Limb (tissue), 2 donors: ENCODE measurements around the gene JADE1.

Experiments used
- DNase-seq, 2 donors: peaks; one replicate each; pipeline ENCODE4 v3.0.0-alpha.2; 2016; ENCODE audit errors: extremely low spot score in 2 of 2

JADE1 gene

DNA sequence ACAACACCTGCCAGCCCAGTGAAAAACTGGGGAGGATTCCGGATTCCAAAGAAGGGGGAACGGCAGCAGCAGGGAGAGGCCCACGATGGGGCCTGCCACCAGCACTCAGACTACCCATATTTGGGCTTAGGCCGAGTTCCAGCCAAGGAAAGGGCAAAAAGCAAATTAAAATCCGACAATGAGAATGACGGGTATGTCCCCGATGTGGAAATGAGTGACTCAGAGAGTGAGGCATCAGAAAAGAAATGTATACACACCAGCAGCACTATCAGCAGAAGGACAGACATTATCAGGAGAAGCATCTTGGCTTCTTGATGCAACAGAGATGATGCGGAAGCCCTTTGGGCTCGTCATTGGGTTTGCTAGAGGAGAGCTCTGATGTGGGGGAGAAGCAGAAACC is 62.4 kb downstream of the JADE1 start:
- no peak for DNase-seq

DNA sequence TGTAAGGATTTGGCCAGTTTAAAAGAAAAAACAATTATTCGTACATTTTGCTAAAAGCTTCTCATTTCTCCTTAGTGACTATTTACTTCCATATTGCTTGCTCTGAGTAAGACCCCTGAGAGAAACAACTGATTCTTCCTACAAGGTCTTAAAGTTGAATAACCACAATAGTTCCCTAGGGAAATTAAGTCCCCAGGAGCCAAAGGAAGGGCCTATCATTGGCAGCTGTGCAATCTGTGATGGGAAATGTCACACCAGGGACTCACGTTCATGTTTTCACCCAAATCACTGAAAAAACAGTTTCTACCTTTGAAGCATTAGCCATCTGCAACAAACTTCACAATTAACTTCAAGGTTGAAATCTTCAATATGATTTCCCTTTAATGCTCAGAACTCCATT is 66.7 kb downstream of the JADE1 start:
- DNase-seq, result no peak

DNA sequence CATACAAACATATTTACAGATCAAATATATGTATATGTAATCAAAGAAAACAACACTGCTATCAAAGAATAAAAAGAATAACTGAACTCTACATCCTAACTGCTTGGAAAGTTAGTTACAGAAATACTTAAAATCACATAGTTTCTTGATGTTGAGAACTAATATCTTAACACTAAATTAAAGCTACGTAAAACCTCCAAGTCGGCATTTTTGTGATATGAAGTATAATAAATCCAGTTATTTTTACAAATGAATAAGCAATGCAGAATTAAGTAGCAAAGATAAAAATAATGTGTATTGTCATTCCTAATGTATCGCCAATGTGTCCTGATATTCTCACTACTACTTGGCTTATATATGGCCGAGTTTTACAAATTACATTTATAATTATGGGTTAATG is 68.4 kb downstream of the JADE1 start:
- no peak for DNase-seq

DNA sequence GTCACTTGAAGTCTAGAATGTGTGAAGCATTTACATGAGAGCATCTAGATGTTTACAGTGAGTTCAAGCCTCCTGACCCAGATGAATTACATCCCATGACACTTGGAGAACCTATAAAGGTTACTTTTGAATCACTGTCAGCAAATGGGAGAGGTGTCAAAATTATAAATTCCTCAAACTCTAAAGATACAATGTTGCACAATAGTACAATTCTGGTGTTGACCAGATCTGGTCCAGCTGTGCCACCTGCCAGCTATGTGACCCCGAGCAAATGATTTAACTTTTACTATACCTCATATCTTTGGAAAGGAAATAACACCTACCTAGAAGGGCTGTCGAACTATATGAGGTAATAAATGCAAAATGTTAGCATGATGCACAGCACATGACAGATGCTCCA is 69.8 kb downstream of the JADE1 start:
- DNase-seq, result no peak

DNA sequence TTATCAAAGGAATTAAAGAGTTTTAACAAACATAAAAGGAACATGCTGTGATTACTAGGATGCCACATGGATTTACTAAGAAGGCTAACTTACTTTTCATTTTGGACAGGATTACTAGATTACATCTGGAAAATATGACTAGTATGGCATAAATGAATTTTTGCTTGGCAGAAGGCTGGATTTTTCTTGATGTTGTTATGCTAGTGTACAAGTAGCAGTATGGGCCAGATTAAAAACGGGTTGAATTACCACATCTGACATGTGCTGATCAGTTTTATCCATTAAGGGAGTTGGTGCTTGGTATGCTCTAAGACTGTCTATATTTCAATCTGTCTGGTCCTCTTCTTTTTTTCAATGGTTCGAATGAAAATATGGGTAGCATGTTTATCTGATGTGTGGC is 70.5 kb downstream of the JADE1 start:
- no peak for DNase-seq

DNA sequence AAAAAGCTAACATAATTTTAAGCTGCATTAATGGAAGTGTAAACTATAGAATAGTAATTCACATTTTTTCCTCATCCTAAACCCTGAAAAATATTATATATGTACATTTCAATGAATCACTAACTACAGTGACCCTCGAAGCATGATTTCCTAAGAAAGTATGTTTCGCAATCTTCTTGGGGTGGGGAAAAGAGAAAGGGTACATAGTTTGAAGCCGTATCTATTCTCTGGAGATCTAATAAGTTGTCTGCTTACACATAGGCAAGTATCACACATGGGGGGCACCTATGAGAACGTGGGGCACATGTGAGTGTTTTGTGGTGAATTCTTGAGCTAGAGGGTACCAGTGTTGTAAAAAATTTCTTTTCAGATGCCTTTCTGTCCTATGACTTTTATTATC is 71.2 kb downstream of the JADE1 start:
- no peak for DNase-seq

DNA sequence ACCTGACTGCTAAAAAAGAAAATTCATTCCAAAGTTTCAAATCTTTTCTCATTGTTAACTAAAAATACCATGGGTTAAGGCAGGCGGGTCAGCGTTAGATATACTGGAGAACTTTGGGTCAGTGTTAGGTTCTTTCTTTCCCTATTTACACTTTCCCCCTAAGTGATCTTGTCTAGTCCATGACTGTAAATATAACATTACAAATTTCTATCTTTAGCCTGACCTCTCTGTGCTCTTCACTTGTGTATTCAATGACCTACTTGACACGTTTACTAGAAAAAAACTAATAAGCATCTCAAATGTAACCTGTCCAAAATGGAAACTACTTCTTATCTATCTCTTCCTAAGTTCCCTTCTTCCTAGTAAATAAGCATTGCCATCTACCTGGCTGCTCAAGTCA is 95.3 kb downstream of the JADE1 start:
- DNase-seq, result no peak

DNA sequence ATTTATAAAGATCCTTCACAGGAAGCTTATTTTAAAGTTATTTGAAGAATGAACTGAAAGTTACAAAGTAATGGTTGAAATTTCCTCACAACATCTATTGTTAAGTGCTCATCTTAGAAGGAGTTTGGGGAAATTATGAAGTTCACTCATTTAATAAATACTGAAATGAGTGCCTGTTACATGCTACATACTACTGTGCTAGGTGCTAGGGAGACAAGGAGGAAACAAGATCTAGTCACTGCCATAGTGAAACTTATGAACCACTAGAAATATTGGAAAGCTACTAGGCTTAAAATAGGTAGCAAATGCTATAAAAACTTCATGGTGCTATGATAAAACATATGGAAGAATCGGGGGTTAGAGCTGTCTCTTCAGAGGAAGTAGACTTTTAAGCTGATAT is 97.1 kb downstream of the JADE1 start:
- DNase-seq, result no peak

DNA sequence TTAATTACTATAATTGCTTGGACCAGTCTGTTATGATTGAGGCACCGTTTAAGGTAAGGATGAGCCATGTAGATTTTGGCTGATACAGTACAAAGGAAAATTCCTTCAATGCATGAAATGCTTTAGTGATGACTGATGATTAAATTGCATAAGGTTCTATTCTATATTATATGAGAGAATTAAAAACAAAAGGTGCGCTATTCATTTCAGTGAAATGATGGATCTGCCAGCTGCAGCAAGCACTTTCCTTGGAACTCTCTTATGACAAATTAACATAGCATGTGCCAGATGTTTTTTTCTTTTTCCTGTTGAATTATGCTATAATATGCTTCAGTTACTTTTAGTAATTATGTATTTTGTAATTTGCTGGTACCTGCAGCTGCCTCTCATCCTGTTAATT is 98.5 kb downstream of the JADE1 start:
- no peak for DNase-seq

DNA sequence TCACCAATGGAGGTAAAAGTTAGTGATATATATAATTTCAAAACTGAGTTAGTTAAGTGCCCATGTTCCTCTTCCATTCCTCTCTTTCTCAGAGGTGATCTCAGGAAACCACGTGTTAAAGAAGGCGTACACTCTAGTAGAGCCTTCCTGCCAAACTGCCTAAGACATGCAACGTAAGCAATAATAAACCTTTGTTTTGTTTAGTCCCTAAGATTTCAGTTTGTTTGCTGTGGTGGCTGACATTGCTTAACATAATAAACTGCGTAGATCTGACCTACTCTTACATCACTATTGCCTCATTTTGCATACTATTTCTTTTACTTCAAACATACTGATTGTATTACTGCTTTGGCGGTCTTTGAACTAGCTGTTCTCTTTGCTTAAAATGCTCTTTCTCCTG is 99.2 kb downstream of the JADE1 start:
- no peak for DNase-seq

DNA sequence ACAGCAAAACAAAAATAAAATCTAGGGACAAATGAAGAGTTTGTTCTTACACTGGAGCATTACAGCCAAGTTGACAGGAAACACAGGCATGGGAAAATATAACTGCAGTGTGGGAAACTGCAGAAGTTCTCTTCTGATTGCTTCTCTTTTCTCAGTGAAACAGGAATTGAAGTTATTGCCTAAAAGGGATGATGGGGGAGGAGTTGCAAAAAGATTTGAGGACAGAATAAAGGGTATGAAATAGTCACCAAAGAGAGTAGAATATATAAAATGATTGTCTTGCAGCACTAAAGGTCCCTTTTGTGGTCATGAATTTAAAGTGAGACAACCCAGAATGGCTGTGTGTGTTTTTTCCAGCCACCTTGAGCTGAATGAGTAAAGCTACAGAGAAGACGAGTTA is 103.7 kb downstream of the JADE1 start:
- DNase-seq, result no peak

DNA sequence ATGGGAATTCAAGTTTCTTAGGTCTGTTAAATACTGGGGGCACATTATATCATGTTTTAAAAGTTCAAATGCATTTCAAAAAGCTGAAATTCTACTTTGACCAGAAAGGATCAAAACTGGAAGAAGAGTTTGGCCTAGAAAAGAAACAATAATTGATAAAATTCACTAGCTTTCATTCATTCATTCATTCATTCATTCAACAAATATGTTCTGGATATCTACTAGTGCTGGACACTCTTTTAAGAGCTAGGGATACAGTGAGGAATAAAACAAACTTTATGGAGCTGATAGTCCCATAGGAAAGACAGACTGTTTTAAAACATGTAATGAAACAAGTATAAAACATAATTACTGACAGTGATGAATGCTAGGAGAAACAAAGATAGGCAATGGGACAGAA is 106.0 kb downstream of the JADE1 start:
- DNase-seq, result no peak

DNA sequence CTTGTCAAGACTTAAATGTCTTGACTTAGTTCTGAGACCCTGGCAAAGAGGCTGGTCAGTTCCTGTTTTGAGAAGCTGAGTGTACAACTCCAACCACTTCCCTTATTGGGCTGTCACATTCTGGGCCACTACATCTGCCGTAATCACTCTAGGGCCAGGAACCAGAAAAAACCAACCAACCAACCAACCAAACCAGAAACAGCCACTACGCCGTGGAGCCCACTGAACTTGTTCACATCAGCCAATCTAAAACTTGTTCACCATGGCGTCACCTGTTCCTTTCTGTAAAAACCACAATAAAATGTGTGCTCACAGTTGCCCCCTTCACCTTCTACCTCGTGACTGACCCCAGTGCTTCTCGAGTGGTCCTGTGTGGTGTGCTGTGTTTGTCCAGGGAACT is 107.3 kb downstream of the JADE1 start:
- DNase-seq, result no peak

DNA sequence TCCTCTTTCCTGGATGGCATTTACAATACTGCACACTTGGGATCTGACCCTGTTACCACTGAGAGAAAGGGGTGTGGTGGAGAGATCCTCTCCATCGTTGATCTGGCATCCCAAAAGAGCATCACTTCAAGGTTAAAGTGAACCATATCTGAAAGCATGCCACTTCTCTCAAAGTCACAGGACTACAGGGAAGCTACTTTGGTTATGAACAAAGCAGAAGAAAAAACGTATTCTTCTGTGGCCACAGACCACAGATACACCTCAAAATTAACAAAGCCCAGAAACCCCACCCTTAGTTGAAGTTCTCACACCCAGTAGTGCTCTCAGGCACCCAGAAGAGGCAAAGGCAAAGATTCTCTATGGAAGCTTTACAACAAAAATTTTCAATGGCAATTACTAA is 108.3 kb downstream of the JADE1 start:
- DNase-seq, result no peak

DNA sequence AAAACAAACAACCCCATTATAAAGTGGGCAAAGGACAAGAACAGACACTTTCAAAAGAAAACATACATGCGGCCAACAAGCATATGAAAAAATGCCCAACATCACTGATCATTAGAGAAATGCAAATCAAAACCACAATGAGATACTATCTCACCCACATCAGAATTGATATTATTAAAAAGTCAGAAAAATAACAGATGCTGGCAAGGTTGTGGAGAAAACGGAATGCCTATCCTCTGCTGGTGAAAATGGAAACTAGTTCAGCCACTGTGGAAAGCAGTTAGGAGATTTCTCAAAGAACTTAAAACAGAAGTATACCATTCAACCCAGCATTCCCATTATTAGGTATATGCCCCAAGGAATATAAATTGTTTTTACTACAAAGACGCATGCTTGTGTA is 112.5 kb downstream of the JADE1 start:
- no peak for DNase-seq
